Panc1 (cell line): ENCODE results near the gene TPD52L1.

Experiments
- POLR2AphosphoS5 ChIP-seq: IDR thresholded peaks from 2 replicates; pipeline ENCODE4 v1.6.1; 2012; ENCODE audit warnings: mild to moderate bottlenecking, low read depth, low read length, moderate library complexity
- TF ChIP-seq, protein P1 (sequence below): fragments of 450-650 bp; IDR thresholded peaks from 2 replicates; pipeline ENCODE4 v1.5.1; 2017; ENCODE audit warnings: mild to moderate bottlenecking

DNA sequence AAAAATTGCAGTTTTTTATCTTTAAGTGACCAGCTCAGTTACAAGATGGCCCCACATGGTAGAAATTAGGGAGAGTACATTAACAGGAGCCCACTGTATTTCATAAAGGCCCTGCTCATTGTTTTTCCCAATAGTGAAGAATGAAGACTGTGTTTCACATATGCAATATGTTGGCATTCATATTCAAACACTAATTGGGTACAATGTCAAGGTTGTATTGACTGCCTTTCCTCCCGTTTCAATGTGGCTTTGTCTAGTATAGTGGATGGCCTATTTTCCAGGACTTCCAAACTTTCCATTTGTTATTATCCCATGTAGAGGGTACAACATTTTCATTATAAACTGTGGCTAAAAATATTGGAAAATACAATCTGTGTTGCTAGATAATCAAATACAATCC is 96.9 kb downstream of the TPD52L1 start:
- TF ChIP-seq, protein P1, sequence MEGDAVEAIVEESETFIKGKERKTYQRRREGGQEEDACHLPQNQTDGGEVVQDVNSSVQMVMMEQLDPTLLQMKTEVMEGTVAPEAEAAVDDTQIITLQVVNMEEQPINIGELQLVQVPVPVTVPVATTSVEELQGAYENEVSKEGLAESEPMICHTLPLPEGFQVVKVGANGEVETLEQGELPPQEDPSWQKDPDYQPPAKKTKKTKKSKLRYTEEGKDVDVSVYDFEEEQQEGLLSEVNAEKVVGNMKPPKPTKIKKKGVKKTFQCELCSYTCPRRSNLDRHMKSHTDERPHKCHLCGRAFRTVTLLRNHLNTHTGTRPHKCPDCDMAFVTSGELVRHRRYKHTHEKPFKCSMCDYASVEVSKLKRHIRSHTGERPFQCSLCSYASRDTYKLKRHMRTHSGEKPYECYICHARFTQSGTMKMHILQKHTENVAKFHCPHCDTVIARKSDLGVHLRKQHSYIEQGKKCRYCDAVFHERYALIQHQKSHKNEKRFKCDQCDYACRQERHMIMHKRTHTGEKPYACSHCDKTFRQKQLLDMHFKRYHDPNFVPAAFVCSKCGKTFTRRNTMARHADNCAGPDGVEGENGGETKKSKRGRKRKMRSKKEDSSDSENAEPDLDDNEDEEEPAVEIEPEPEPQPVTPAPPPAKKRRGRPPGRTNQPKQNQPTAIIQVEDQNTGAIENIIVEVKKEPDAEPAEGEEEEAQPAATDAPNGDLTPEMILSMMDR: no peak
- no peak for TF ChIP-seq POLR2AphosphoS5
